GM18870 (cell line): ENCODE data around the gene BRMS1.

ENCODE experiments used
- ATAC-seq: cut with Tn5 transposase; IDR thresholded peaks from one replicate; pipeline ENCODE4 v1.9.1; 2021; ENCODE audit warnings: moderate library complexity; ENCODE audit not compliant: unreplicated experiment

BRMS1 gene

GRCh38 chr11:66338276-66339161, 6.4 kb downstream of the BRMS1 start:
- ATAC-seq: no peak

GRCh38 chr11:66337103-66337899, 7.6 kb downstream of the BRMS1 start:
- no peak for ATAC-seq

GRCh38 chr11:66336234-66337102, 8.4 kb downstream of the BRMS1 start, which contains the start of gene RIN1:
Gene RIN1, minus strand, starts transcription at chr11:66336434. Its CDS starts 32 bp downstream, at chr11:66336402.
- peak; percentile 49 for ATAC-seq

- ATAC-seq: no peak
These were observed 9.2 kb downstream of the BRMS1 start for GRCh38 chr11:66335531-66336233.

- no peak for ATAC-seq
These were observed 10.1 kb downstream of the BRMS1 start for GRCh38 chr11:66334605-66335442.

GRCh38 chr11:66333896-66334604, 10.9 kb downstream of the BRMS1 start:
- ATAC-seq: no peak

- ATAC-seq: no peak
These were observed 11.6 kb downstream of the BRMS1 start for GRCh38 chr11:66333220-66333877.

- ATAC-seq: no peak
These were observed 12.3 kb downstream of the BRMS1 start for GRCh38 chr11:66332371-66333219.

- no peak for ATAC-seq
These were observed 13.1 kb downstream of the BRMS1 start for GRCh38 chr11:66331542-66332370.

GRCh38 chr11:66330931-66331330, 14.0 kb downstream of the BRMS1 start:
- ATAC-seq: no peak

- ATAC-seq: no peak
These were observed 15.7 kb downstream of the BRMS1 start for GRCh38 chr11:66329165-66329673.

- ATAC-seq: no peak
These were observed 16.4 kb downstream of the BRMS1 start for GRCh38 chr11:66328302-66329144.

- no peak for ATAC-seq
These were observed 16.9 kb downstream of the BRMS1 start for GRCh38 chr11:66328031-66328301.

- no peak for ATAC-seq
These were observed 17.5 kb downstream of the BRMS1 start for GRCh38 chr11:66327171-66328030.
